Measurements from ENCODE around the gene ELP2.

The ELP2 gene

GRCh38 chr18:36139245-36139644 lies 9.5 kb downstream of the ELP2 start:
- Histone ChIP-seq H3K9me3 (ENCODE audit: control extremely low read depth in 1 of 5, control insufficient read depth in 4 of 5, insufficient read depth in 2 of 5, low read depth in 1 of 5, low read length in 4 of 5) (no peaks in the 10 kb centered on the region), H3K4me1 (ENCODE audit: control extremely low read depth in 1 of 4, control insufficient read depth in 4 of 4, insufficient read depth in 4 of 4, low read length in 3 of 4) (peaks cover 0 to 2% (median 2%) of the 10 kb centered on the region in 4 experiments), H3K36me3 (ENCODE audit: control insufficient read depth in 4 of 4, insufficient read depth in 4 of 4, low read length in 3 of 4) (peaks cover 26 to 75% (median 47%) of the 10 kb centered on the region in 4 experiments), H3K4me3 (ENCODE audit: control insufficient read depth in 1 of 7, extremely low read depth in 1 of 7, insufficient read depth in 4 of 7, low read depth in 2 of 7, low read length in 6 of 7) (no peak overlapping the region), H3K27me3 (replicated peaks in 2 of 5; ENCODE audit: control insufficient read depth in 4 of 5, insufficient read depth in 5 of 5, low read length in 4 of 5) (no peaks in the 10 kb centered on the region), H3K27ac (ENCODE audit: insufficient read depth in 1 of 2, low read depth in 1 of 2, low read length in 2 of 2, poor library complexity in 1 of 2, severe bottlenecking in 2 of 2) (no peak overlapping the region)
- WGBS (ENCODE audit: insufficient coverage): 96% methylated on average over 5 of the region's 5 CpGs
- ChIA-PET POLR2A (no interaction called here), CTCF (interaction anchor here (0.8 to 2.5 kb wide), 3 partner anchors 10 to 122 kb away, joined by 3 to 7 read pairs (median 4); no protein-coding TSS in a partner anchor)
- DNase-seq: no peak

GRCh38 chr18:36141576-36141975 lies 11.9 kb downstream of the ELP2 start:
- Histone ChIP-seq H3K27ac (ENCODE audit: insufficient read depth in 1 of 2, low read depth in 1 of 2, low read length in 2 of 2, poor library complexity in 1 of 2, severe bottlenecking in 2 of 2) (no peak overlapping the region), H3K9me3 (ENCODE audit: control extremely low read depth in 1 of 5, control insufficient read depth in 4 of 5, insufficient read depth in 2 of 5, low read depth in 1 of 5, low read length in 4 of 5) (no peaks in the 10 kb centered on the region), H3K4me3 (ENCODE audit: control insufficient read depth in 1 of 7, extremely low read depth in 1 of 7, insufficient read depth in 4 of 7, low read depth in 2 of 7, low read length in 6 of 7) (no peak overlapping the region), H3K4me1 (ENCODE audit: control extremely low read depth in 1 of 4, control insufficient read depth in 4 of 4, insufficient read depth in 4 of 4, low read length in 3 of 4) (peaks cover 0 to 5% (median 4%) of the 10 kb centered on the region in 4 experiments), H3K36me3 (ENCODE audit: control insufficient read depth in 4 of 4, insufficient read depth in 4 of 4, low read length in 3 of 4) (peaks cover 34 to 88% (median 59%) of the 10 kb centered on the region in 4 experiments), H3K27me3 (replicated peaks in 2 of 5; ENCODE audit: control insufficient read depth in 4 of 5, insufficient read depth in 5 of 5, low read length in 4 of 5) (no peaks in the 10 kb centered on the region)
- WGBS (ENCODE audit: insufficient coverage): 100% methylated on average over 1 of the region's 4 CpGs
- DNase-seq: no peak
- CTCF ChIA-PET: no interaction called here
- POLR2A ChIA-PET: no interaction called here

- no peak overlapping the region for H3K4me3 ChIP-seq (ENCODE audit: control insufficient read depth in 1 of 7, extremely low read depth in 1 of 7, insufficient read depth in 4 of 7, low read depth in 2 of 7, low read length in 6 of 7)
- no peak for DNase-seq
- no CpG with 5 or more reads among the region's 3 CpGs for WGBS (ENCODE audit: insufficient coverage)
- ChIA-PET CTCF (no interaction called here), POLR2A (no interaction called here)
- no peaks in the 10 kb centered on the region for H3K27me3 ChIP-seq (replicated peaks in 2 of 5; ENCODE audit: control insufficient read depth in 4 of 5, insufficient read depth in 5 of 5, low read length in 4 of 5)
- H3K36me3 ChIP-seq (ENCODE audit: control insufficient read depth in 4 of 4, insufficient read depth in 4 of 4, low read length in 3 of 4): peaks cover 35 to 89% (median 59%) of the 10 kb centered on the region in 4 experiments
- H3K9me3 ChIP-seq (ENCODE audit: control extremely low read depth in 1 of 5, control insufficient read depth in 4 of 5, insufficient read depth in 2 of 5, low read depth in 1 of 5, low read length in 4 of 5): no peaks in the 10 kb centered on the region
- peaks cover 0 to 5% (median 4%) of the 10 kb centered on the region in 4 experiments for H3K4me1 ChIP-seq (ENCODE audit: control extremely low read depth in 1 of 4, control insufficient read depth in 4 of 4, insufficient read depth in 4 of 4, low read length in 3 of 4)
- no peak overlapping the region for H3K27ac ChIP-seq (ENCODE audit: insufficient read depth in 1 of 2, low read depth in 1 of 2, low read length in 2 of 2, poor library complexity in 1 of 2, severe bottlenecking in 2 of 2)
Observed at GRCh38 chr18:36142751-36143150, 13.1 kb downstream of the ELP2 start.

GRCh38 chr18:36143391-36143790 lies 13.7 kb downstream of the ELP2 start:
- WGBS (ENCODE audit: insufficient coverage): no CpG with 5 or more reads among the region's 2 CpGs
- POLR2A ChIA-PET: no interaction called here
- DNase-seq: no peak
- no peaks in the 10 kb centered on the region for H3K9me3 ChIP-seq (ENCODE audit: control extremely low read depth in 1 of 5, control insufficient read depth in 4 of 5, insufficient read depth in 2 of 5, low read depth in 1 of 5, low read length in 4 of 5)
- CTCF ChIA-PET: no interaction called here
- H3K36me3 ChIP-seq (ENCODE audit: control insufficient read depth in 4 of 4, insufficient read depth in 4 of 4, low read length in 3 of 4): peaks cover 35 to 88% (median 58%) of the 10 kb centered on the region in 4 experiments
- H3K4me1 ChIP-seq (ENCODE audit: control extremely low read depth in 1 of 4, control insufficient read depth in 4 of 4, insufficient read depth in 4 of 4, low read length in 3 of 4): peaks cover 0 to 5% (median 4%) of the 10 kb centered on the region in 4 experiments
- H3K27ac ChIP-seq (ENCODE audit: insufficient read depth in 1 of 2, low read depth in 1 of 2, low read length in 2 of 2, poor library complexity in 1 of 2, severe bottlenecking in 2 of 2): no peak overlapping the region
- H3K27me3 ChIP-seq (replicated peaks in 2 of 5; ENCODE audit: control insufficient read depth in 4 of 5, insufficient read depth in 5 of 5, low read length in 4 of 5): no peaks in the 10 kb centered on the region
- H3K4me3 ChIP-seq (ENCODE audit: control insufficient read depth in 1 of 7, extremely low read depth in 1 of 7, insufficient read depth in 4 of 7, low read depth in 2 of 7, low read length in 6 of 7): no peak overlapping the region

- peaks cover 36 to 94% (median 52%) of the 10 kb centered on the region in 4 experiments for H3K36me3 ChIP-seq (ENCODE audit: control insufficient read depth in 4 of 4, insufficient read depth in 4 of 4, low read length in 3 of 4)
- 100% methylated on average over 1 of the region's 5 CpGs for WGBS (ENCODE audit: insufficient coverage)
- no peaks in the 10 kb centered on the region for H3K27me3 ChIP-seq (replicated peaks in 2 of 5; ENCODE audit: control insufficient read depth in 4 of 5, insufficient read depth in 5 of 5, low read length in 4 of 5)
- CTCF ChIA-PET: interaction anchor here (0.8 to 1.1 kb wide), 2 partner anchors 10 to 11 kb away, joined by 3 read pairs; no protein-coding TSS in a partner anchor
- H3K4me1 ChIP-seq (ENCODE audit: control extremely low read depth in 1 of 4, control insufficient read depth in 4 of 4, insufficient read depth in 4 of 4, low read length in 3 of 4): no peaks in the 10 kb centered on the region
- no peak overlapping the region for H3K4me3 ChIP-seq (ENCODE audit: control insufficient read depth in 1 of 7, extremely low read depth in 1 of 7, insufficient read depth in 4 of 7, low read depth in 2 of 7, low read length in 6 of 7)
- DNase-seq: no peak
- H3K27ac ChIP-seq (ENCODE audit: insufficient read depth in 1 of 2, low read depth in 1 of 2, low read length in 2 of 2, poor library complexity in 1 of 2, severe bottlenecking in 2 of 2): no peak overlapping the region
- no peaks in the 10 kb centered on the region for H3K9me3 ChIP-seq (ENCODE audit: control extremely low read depth in 1 of 5, control insufficient read depth in 4 of 5, insufficient read depth in 2 of 5, low read depth in 1 of 5, low read length in 4 of 5)
- POLR2A ChIA-PET: interaction anchor here (0.6 kb wide), 1 partner anchor 11 kb away, joined by 4 read pairs; no protein-coding TSS in a partner anchor
Observed at GRCh38 chr18:36149514-36150289, 20.0 kb downstream of the ELP2 start.

GRCh38 chr18:36152781-36153180 lies 23.1 kb downstream of the ELP2 start:
- POLR2A ChIA-PET: no interaction called here
- no peak overlapping the region for H3K4me3 ChIP-seq (ENCODE audit: control insufficient read depth in 1 of 7, extremely low read depth in 1 of 7, insufficient read depth in 4 of 7, low read depth in 2 of 7, low read length in 6 of 7)

GRCh38 chr18:36153203-36153602 lies 23.5 kb downstream of the ELP2 start:
- Histone ChIP-seq H3K27ac (ENCODE audit: insufficient read depth in 1 of 2, low read depth in 1 of 2, low read length in 2 of 2, poor library complexity in 1 of 2, severe bottlenecking in 2 of 2) (no peak overlapping the region), H3K9me3 (ENCODE audit: control extremely low read depth in 1 of 5, control insufficient read depth in 4 of 5, insufficient read depth in 2 of 5, low read depth in 1 of 5, low read length in 4 of 5) (no peaks in the 10 kb centered on the region), H3K27me3 (replicated peaks in 2 of 5; ENCODE audit: control insufficient read depth in 4 of 5, insufficient read depth in 5 of 5, low read length in 4 of 5) (no peaks in the 10 kb centered on the region), H3K4me3 (ENCODE audit: control insufficient read depth in 1 of 7, extremely low read depth in 1 of 7, insufficient read depth in 4 of 7, low read depth in 2 of 7, low read length in 6 of 7) (no peak overlapping the region), H3K36me3 (ENCODE audit: control insufficient read depth in 4 of 4, insufficient read depth in 4 of 4, low read length in 3 of 4) (peaks cover 32 to 90% (median 53%) of the 10 kb centered on the region in 4 experiments), H3K4me1 (ENCODE audit: control extremely low read depth in 1 of 4, control insufficient read depth in 4 of 4, insufficient read depth in 4 of 4, low read length in 3 of 4) (no peaks in the 10 kb centered on the region)
- POLR2A ChIA-PET: no interaction called here
- DNase-seq: no peak
- CTCF ChIA-PET: no interaction called here
- 94% methylated on average over 2 of the region's 4 CpGs for WGBS (ENCODE audit: insufficient coverage)

More at GRCh38 chr18:36152781-36153180, 23.1 kb downstream of the ELP2 start:
- Histone ChIP-seq H3K4me1 (ENCODE audit: control extremely low read depth in 1 of 4, control insufficient read depth in 4 of 4, insufficient read depth in 4 of 4, low read length in 3 of 4) (no peaks in the 10 kb centered on the region), H3K27ac (ENCODE audit: insufficient read depth in 1 of 2, low read depth in 1 of 2, low read length in 2 of 2, poor library complexity in 1 of 2, severe bottlenecking in 2 of 2) (no peak overlapping the region), H3K9me3 (ENCODE audit: control extremely low read depth in 1 of 5, control insufficient read depth in 4 of 5, insufficient read depth in 2 of 5, low read depth in 1 of 5, low read length in 4 of 5) (no peaks in the 10 kb centered on the region), H3K36me3 (ENCODE audit: control insufficient read depth in 4 of 4, insufficient read depth in 4 of 4, low read length in 3 of 4) (peaks cover 34 to 92% (median 51%) of the 10 kb centered on the region in 4 experiments), H3K27me3 (replicated peaks in 2 of 5; ENCODE audit: control insufficient read depth in 4 of 5, insufficient read depth in 5 of 5, low read length in 4 of 5) (no peaks in the 10 kb centered on the region)
- CTCF ChIA-PET: interaction anchor here (1.2 kb wide), 1 partner anchor 12 kb away, joined by 3 read pairs; no protein-coding TSS in a partner anchor
- WGBS (ENCODE audit: insufficient coverage): no CpG with 5 or more reads among the region's 1 CpG
- no peak for DNase-seq
